Measurements from ENCODE around the gene BCKDK.

DNA sequence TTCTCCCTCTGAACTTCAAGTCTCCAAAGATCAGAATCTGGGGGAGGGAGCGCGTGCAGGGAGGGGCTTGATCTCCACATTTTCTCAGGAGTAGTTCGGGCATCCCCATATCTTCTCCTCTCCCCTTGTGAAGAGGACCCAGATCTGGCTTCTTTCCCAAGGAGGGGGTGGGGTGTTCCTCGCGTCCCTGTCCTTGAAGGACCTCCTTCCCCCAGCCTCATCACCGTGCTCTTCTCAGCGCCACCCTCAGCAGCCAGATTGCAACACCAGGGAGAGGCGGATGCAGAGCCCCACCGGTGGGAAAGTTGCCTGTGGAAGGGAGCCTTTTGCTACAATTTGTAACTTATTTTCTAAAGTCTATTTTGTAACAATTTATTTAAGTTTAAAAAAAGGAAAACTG, 25.1 kb upstream of the BCKDK start:
- no peak for TF ChIP-seq POLR2A (IDR thresholded peaks at IDR 0.05)
- no peak for TF ChIP-seq EP300 (IDR thresholded peaks at IDR 0.05)

All from tibial nerve (tissue), 3 donors.